K562 (cell line): ENCODE data around the gene SLC44A2. TPM values are rescaled to one million over a fixed set of nuclear protein-coding genes. Genes with fewer than 3 reads are reported as not detected.

ENCODE experiments used
- FOS ChIP-seq: IDR thresholded peaks from 3 replicates; pipeline ENCODE4 v1.6.1; 2011; ENCODE audit not compliant: insufficient read length; ENCODE audit errors: extremely low read depth
- MGA ChIP-seq: fragments of 450-650 bp; IDR thresholded peaks from 2 replicates; pipeline ENCODE4 v1.6.1; 2016; ENCODE audit warnings: mild to moderate bottlenecking, moderate library complexity
- SETDB1 ChIP-seq: IDR thresholded peaks from one replicate; pipeline ENCODE4 v1.6.1; 2012; ENCODE audit warnings: low read length, control low read depth, inconsistent platforms
- TAF15 ChIP-seq: fragments of 200-400 bp; formaldehyde crosslinking; IDR thresholded peaks from 2 replicates; pipeline ENCODE4 v1.6.1; 2017; ENCODE audit warnings: mild to moderate bottlenecking, low read depth, low read length, moderate library complexity
- ZNF146 ChIP-seq: IDR thresholded peaks from one replicate; pipeline ENCODE4 v1.6.1; 2018; ENCODE audit warnings: missing compliant biosample characterization; ENCODE audit not compliant: unreplicated experiment
- polyA plus RNA-seq, 8 experiments: library from polyadenylated mRNA; depleted of rRNA in 4 of 8; stranded (reverse) in 5 of 8; unstranded in 3 of 8; fragments of >200 nt; fragmentation: Nextera tagmentation in 2 of 8; fragmentation: Illumina TruSeq in 1 of 8; extraction: Ambion mirVana in 2 of 8; extraction: Trizol in 1 of 8; gene quantifications; 2 replicates each; pipeline versions ENCODE4 v1.2.1 to v1.2.3, GENCODE V29; 2011 to 2014; ENCODE audit warnings: inconsistent platforms in 1 of 8, missing spikeins in 1 of 8
- total RNA-seq, 7 experiments: library from RNA; depleted of rRNA in 6 of 7; stranded (reverse); fragments of >200 nt in 6 of 7; fragmentation: Illumina TruSeq in 2 of 7; extraction: Trizol in 2 of 7; gene quantifications; 2 replicates each; pipeline versions ENCODE4 v1.2.1 to v1.2.3, GENCODE V29; 2011 to 2021; ENCODE audit warnings: low replicate concordance in 1 of 7
- TF ChIP-seq, protein P1 (sequence below), 2 experiments: fragments of 450-650 bp; IDR thresholded peaks; 2 replicates each; pipeline ENCODE4 v1.6.1; 2016; ENCODE audit warnings: mild to moderate bottlenecking in 2 of 2, borderline replicate concordance in 1 of 2, low read depth in 1 of 2, moderate library complexity in 1 of 2

SLC44A2 gene
- total and polyA plus RNA-seq, 9 of the 15 experiments (the other 6 are each of a cell fraction or from before 2014, with no cell fraction given): 1.1 to 34.2 (median 8.1) TPM

DNA sequence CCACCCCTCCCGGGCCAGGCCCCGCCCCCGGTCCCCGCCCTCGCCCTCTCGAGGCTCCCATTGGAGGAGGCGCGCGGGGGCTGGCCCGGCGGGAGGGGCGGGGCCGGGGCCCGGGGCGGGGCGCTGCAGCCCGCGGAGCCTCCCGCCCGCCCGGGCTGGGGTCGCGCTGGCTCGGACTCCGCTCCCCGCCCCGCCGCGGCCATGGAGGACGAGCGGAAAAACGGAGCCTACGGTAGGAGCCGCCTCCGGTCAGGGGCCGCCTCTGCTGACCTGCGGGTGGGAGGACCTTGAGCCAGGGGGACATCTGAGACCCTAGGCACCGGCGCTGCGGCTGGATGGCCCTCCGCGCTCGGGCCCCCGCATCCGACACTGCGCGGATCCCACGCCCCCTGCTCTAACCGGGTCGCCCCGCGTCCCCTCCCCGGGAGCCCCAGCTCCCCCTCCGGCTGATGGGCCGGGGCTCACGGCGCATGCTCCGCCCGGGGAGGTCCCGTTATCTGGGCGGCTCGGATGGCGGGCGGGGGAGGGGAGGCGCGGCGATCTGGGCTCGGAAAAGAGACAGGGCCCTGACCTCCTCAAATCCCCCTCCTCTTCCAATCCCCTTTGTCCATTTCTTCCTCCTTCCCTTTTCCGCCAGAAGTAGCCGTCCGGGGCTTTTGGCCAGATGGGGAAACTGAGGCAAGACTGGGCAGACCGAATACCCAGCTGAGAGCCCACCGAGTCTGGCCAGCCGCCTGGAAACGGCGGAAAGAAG lies 22.8 kb upstream of the SLC44A2 start (continued):
- TF ChIP-seq TAF15 (no peak), MGA (no peak), ZNF146 (CRISPR knock-in tag) (no peak), FOS (no peak), SETDB1 (no peak)
- TF ChIP-seq, protein P1, sequence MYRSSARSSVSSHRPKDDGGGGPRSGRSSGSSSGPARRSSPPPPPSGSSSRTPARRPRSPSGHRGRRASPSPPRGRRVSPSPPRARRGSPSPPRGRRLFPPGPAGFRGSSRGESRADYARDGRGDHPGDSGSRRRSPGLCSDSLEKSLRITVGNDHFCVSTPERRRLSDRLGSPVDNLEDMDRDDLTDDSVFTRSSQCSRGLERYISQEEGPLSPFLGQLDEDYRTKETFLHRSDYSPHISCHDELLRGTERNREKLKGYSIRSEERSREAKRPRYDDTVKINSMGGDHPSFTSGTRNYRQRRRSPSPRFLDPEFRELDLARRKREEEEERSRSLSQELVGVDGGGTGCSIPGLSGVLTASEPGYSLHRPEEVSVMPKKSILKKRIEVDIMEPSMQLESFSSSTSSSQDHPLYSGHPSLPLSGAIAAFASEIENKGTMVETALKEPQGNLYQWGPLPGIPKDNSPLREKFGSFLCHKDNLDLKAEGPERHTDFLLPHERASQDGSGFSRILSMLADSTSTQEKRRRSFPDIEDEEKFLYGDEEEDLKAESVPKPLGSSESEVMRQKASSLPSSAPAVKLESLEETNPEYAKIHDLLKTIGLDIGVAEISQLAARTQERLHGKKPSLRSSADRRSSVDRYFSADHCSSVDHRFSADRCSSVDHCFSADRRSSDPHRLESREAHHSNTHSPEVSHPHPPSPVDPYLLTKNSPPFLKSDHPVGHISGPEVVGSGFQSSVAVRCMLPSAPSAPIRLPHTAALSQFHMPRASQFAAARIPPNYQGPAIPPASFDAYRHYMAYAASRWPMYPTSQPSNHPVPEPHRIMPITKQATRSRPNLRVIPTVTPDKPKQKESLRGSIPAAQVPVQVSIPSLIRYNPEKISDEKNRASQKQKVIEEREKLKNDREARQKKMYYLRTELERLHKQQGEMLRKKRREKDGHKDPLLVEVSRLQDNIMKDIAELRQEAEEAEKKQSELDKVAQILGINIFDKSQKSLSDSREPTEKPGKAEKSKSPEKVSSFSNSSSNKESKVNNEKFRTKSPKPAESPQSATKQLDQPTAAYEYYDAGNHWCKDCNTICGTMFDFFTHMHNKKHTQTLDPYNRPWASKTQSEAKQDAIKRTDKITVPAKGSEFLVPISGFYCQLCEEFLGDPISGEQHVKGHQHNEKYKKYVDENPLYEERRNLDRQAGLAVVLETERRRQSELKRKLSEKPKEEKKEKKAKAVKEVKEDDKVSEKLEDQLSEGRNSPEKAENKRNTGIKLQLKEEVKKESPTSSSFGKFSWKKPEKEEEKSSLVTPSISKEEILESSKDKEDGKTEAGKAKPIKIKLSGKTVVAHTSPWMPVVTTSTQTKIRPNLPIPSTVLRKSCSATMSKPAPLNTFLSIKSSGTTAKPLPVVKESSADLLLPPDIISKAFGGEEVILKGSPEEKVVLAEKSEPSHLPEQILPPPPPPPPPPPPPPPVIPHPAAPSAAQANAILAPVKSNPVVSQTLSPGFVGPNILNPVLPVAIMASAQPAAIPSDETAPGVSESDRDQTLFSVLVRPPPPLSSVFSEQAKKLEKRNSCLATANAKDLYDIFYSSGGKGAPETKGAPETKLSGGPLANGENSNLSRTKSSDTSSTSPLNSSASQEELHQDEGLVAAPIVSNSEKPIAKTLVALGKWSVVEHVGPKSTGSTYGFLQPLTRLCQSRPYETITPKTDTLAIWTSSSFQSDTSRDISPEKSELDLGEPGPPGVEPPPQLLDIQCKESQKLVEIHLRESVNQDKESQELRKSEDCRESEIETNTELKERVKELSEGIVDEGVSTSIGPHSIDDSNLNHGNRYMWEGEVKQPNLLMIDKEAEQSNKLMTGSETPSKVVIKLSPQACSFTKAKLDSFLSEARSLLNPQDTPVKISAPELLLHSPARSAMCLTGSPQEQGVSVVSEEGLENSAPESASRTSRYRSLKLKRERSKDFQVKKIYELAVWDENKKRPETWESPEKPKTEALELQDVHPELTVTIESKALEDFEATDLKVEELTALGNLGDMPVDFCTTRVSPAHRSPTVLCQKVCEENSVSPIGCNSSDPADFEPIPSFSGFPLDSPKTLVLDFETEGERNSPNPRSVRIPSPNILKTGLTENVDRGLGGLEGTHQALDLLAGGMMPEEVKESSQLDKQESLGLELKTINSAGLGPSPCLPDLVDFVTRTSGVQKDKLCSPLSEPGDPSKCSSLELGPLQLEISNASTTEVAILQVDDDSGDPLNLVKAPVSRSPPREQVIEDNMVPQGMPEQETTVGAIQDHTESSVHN (IDR thresholded peaks at IDR 0.05; ENCODE audit: borderline replicate concordance in 1 of 2, low read depth in 1 of 2): no peak
